Measurements from ENCODE around the gene MIX23. TPM values are rescaled to one million over a fixed set of nuclear protein-coding genes. Genes with fewer than 3 reads are reported as not detected.

The MIX23 gene
- total RNA-seq, 2 donors from 2014 or later = 13.7 to 17.1 TPM

DNA sequence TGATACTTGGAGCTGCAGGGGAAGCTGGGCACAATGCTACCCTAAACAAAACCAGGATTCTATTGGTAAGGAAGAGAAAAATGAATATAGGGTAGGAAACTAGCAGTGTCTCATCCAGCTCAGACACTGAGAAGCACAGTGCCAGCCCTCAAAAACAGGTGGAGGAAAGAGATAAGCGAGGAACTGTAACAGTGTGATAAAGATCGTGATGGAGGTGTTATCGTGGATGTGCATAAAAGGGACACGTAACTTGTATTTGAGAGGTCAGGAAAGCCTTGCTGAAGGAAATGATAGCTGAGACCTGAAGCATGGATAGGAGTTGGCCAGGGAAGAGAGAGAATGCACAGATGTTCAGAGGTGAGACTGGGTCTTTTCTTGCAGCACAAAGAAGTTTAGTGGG lies 27.4 kb downstream of the MIX23 start:
- no peaks in the 10 kb centered on the region for H3K9me3 ChIP-seq (ENCODE audit: control insufficient read depth, low read length, poor library complexity, severe bottlenecking)
- DNase-seq (no peak), ATAC-seq (no peak)
- Mint-ChIP-seq H3K36me3 (ENCODE audit: low read depth) (peaks cover 9% of the 10 kb centered on the region), H3K4me1 (peaks cover 4% of the 10 kb centered on the region), H3K27me3 (no peaks in the 10 kb centered on the region), H3K4me3 (no peak overlapping the region), H3K27ac (no peak overlapping the region)

DNA sequence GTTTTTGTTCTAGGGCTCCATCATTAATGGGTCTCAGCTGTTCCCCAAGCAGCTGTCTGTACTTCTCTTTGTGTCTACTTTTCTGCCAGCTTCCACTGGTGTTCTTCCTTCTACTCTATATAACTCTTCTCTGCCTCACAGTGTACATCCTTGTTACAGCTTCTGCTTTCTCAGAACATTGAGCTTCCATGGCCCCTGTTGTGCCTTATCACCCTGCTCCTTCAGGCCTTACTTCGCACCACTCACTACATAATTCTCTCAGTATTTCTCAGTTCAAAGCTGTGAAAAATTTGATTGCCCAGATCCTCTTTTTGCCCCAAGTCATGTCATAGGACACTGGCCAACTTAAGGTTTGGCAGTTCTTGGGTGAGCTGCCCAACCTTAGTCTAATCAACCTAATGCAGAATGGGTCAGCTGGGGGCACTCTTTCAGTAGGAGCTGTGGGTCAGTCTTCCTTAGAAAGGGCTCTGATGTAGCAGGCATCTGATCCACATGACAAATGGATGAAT lies 29.1 kb downstream of the MIX23 start:
- DNase-seq (no peak), ATAC-seq (no peak)
- H3K27ac Mint-ChIP-seq = no peak overlapping the region
- H3K36me3 Mint-ChIP-seq (ENCODE audit: low read depth) = peaks cover 9% of the 10 kb centered on the region
- no peak overlapping the region for H3K4me3 Mint-ChIP-seq
- no peaks in the 10 kb centered on the region for H3K9me3 ChIP-seq (ENCODE audit: control insufficient read depth, low read length, poor library complexity, severe bottlenecking)
- H3K27me3 Mint-ChIP-seq = no peaks in the 10 kb centered on the region
- H3K4me1 Mint-ChIP-seq = peaks cover 4% of the 10 kb centered on the region

DNA sequence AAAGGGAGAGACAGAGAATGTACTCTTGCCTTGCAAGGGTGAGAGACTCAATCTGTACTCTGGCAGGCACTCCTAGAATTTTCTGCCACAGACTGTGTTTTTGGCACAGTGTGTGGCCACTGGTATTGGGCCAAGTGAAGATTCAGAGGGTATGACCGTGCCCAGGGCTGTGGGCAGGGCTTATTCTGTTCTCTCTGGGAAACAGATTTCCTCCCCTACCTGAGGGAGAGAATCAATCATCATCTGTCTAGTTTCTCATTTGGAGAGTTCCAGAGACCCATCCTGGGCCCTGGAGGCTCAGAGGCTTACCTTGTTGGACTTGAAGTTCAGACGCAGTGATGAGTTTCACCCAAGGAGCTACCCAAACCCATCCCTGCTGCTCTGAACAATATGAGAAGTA lies 29.8 kb downstream of the MIX23 start:
- Mint-ChIP-seq H3K27me3 (no peaks in the 10 kb centered on the region), H3K4me1 (peaks cover 4% of the 10 kb centered on the region), H3K4me3 (no peak overlapping the region), H3K36me3 (ENCODE audit: low read depth) (peaks cover 9% of the 10 kb centered on the region), H3K27ac (peak overlapping the region; percentile 65)
- ATAC-seq (no peak), DNase-seq (no peak)
- no peaks in the 10 kb centered on the region for H3K9me3 ChIP-seq (ENCODE audit: control insufficient read depth, low read length, poor library complexity, severe bottlenecking)

GRCh38 chr3:122351612-122352011 lies 31.4 kb downstream of the MIX23 start:
- H3K9me3 ChIP-seq (ENCODE audit: control insufficient read depth, low read length, poor library complexity, severe bottlenecking) = no peaks in the 10 kb centered on the region
- H3K27me3 Mint-ChIP-seq = no peaks in the 10 kb centered on the region
- H3K27ac Mint-ChIP-seq = no peak overlapping the region
- ATAC-seq (no peak), DNase-seq (no peak)
- H3K4me3 Mint-ChIP-seq = no peak overlapping the region
- peaks cover 4% of the 10 kb centered on the region for H3K4me1 Mint-ChIP-seq
- peaks cover 5% of the 10 kb centered on the region for H3K36me3 Mint-ChIP-seq (ENCODE audit: low read depth)

GRCh38 chr3:122350814-122351418 lies 32.1 kb downstream of the MIX23 start:
- Mint-ChIP-seq H3K4me1 (peaks cover 4% of the 10 kb centered on the region), H3K27ac (no peak overlapping the region), H3K27me3 (no peaks in the 10 kb centered on the region), H3K36me3 (ENCODE audit: low read depth) (peaks cover 5% of the 10 kb centered on the region), H3K4me3 (no peak overlapping the region)
- no peak for DNase-seq
- no peak for ATAC-seq
- H3K9me3 ChIP-seq (ENCODE audit: control insufficient read depth, low read length, poor library complexity, severe bottlenecking) = no peaks in the 10 kb centered on the region

DNA sequence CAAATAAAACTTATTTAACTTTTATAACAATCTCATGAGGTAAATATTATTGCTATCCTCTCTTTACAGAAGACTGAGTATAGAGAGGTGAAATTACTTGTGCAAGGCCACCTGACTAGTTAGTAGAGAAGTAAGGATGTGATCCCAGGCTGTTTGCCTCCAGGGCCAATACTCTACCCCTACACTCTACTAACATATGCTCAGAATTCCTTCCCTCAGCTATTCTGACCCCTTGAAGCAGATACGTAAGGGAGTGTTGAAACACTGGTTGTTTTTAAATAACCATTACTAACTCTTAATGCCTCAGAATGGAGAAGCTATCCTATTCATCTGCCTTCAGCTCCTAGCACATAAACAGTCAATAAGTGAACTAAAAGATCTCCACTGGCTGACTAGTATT lies 33.9 kb downstream of the MIX23 start:
- Mint-ChIP-seq H3K4me1 (peaks cover 4% of the 10 kb centered on the region), H3K27me3 (no peaks in the 10 kb centered on the region), H3K4me3 (no peak overlapping the region), H3K36me3 (ENCODE audit: low read depth) (no peaks in the 10 kb centered on the region), H3K27ac (no peak overlapping the region)
- DNase-seq (no peak), ATAC-seq (no peak)
- H3K9me3 ChIP-seq (ENCODE audit: control insufficient read depth, low read length, poor library complexity, severe bottlenecking) = no peaks in the 10 kb centered on the region

- ATAC-seq (no peak), DNase-seq (no peak)
- no peaks in the 10 kb centered on the region for H3K4me1 Mint-ChIP-seq
- H3K27ac Mint-ChIP-seq = no peak overlapping the region
- no peaks in the 10 kb centered on the region for H3K27me3 Mint-ChIP-seq
- no peaks in the 10 kb centered on the region for H3K9me3 ChIP-seq (ENCODE audit: control insufficient read depth, low read length, poor library complexity, severe bottlenecking)
- no peak overlapping the region for H3K4me3 Mint-ChIP-seq
- H3K36me3 Mint-ChIP-seq (ENCODE audit: low read depth) = no peaks in the 10 kb centered on the region
Measured at GRCh38 chr3:122343654-122344053, 39.4 kb downstream of the MIX23 start.

- Mint-ChIP-seq H3K36me3 (ENCODE audit: low read depth) (no peaks in the 10 kb centered on the region), H3K4me1 (no peaks in the 10 kb centered on the region), H3K27me3 (no peaks in the 10 kb centered on the region), H3K4me3 (no peak overlapping the region), H3K27ac (no peak overlapping the region)
- DNase-seq (no peak), ATAC-seq (no peak)
- no peaks in the 10 kb centered on the region for H3K9me3 ChIP-seq (ENCODE audit: control insufficient read depth, low read length, poor library complexity, severe bottlenecking)
Measured at GRCh38 chr3:122342803-122343202, 40.2 kb downstream of the MIX23 start.

- H3K4me3 Mint-ChIP-seq = no peak overlapping the region
- H3K9me3 ChIP-seq (ENCODE audit: control insufficient read depth, low read length, poor library complexity, severe bottlenecking) = no peaks in the 10 kb centered on the region
- peaks cover 5% of the 10 kb centered on the region for H3K4me1 Mint-ChIP-seq
- no peak for DNase-seq
- peaks cover 45% of the 10 kb centered on the region for H3K27me3 Mint-ChIP-seq
- ATAC-seq = no peak
- no peak overlapping the region for H3K27ac Mint-ChIP-seq
- peaks cover 8% of the 10 kb centered on the region for H3K36me3 Mint-ChIP-seq (ENCODE audit: low read depth)
Measured at GRCh38 chr3:122332551-122332950, 50.5 kb downstream of the MIX23 start.

GRCh38 chr3:122331886-122332285 lies 51.1 kb downstream of the MIX23 start:
- peaks cover 5% of the 10 kb centered on the region for H3K4me1 Mint-ChIP-seq
- H3K9me3 ChIP-seq (ENCODE audit: control insufficient read depth, low read length, poor library complexity, severe bottlenecking) = no peaks in the 10 kb centered on the region
- H3K4me3 Mint-ChIP-seq = no peak overlapping the region
- H3K27ac Mint-ChIP-seq = no peak overlapping the region
- peaks cover 45% of the 10 kb centered on the region for H3K27me3 Mint-ChIP-seq
- ATAC-seq = no peak
- DNase-seq = no peak
- H3K36me3 Mint-ChIP-seq (ENCODE audit: low read depth) = peaks cover 8% of the 10 kb centered on the region

DNA sequence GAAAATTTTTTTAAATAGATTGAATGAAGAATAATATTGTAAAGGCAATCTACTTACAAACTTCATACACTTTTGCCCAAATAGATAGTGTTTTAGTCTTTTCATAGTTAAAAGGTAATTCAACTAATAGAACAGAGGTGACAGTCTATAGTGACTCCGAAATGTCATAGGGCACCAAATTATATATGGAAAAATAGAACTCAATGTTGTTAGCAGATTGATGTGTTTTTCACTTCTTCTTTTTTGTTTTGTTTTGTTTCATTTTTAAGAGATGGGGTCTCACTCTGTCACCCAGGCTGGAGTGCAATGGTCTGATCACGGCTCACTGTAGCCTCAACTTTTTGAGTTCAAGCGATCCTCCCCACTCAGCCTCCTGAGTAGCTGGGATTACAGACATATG lies 57.3 kb downstream of the MIX23 start:
- H3K36me3 Mint-ChIP-seq (ENCODE audit: low read depth) = peaks cover 3% of the 10 kb centered on the region
- H3K27me3 Mint-ChIP-seq = peaks cover 7% of the 10 kb centered on the region
- H3K4me3 Mint-ChIP-seq = no peak overlapping the region
- no peak for ATAC-seq
- peaks cover 13% of the 10 kb centered on the region for H3K4me1 Mint-ChIP-seq
- H3K9me3 ChIP-seq (ENCODE audit: control insufficient read depth, low read length, poor library complexity, severe bottlenecking) = no peaks in the 10 kb centered on the region
- no peak for DNase-seq
- no peak overlapping the region for H3K27ac Mint-ChIP-seq

GRCh38 chr3:122324871-122325323 lies 58.1 kb downstream of the MIX23 start, which contains the start of gene CSTA:
CSTA (plus strand) TSS chr3:122325248; CDS start chr3:122325293, 45 bp downstream.
- Mint-ChIP-seq H3K4me3 (no peak within 1 kb of the TSS), H3K4me1 (peaks cover 12% of the 10 kb centered on the region), H3K27me3 (no peaks in the 10 kb centered on the region), H3K27ac (no peak within 1 kb of the TSS), H3K36me3 (ENCODE audit: low read depth) (no peaks in the 10 kb centered on the region)
- no peaks in the 10 kb centered on the region for H3K9me3 ChIP-seq (ENCODE audit: control insufficient read depth, low read length, poor library complexity, severe bottlenecking)
- DNase-seq (no peak), ATAC-seq (no peak)

DNA sequence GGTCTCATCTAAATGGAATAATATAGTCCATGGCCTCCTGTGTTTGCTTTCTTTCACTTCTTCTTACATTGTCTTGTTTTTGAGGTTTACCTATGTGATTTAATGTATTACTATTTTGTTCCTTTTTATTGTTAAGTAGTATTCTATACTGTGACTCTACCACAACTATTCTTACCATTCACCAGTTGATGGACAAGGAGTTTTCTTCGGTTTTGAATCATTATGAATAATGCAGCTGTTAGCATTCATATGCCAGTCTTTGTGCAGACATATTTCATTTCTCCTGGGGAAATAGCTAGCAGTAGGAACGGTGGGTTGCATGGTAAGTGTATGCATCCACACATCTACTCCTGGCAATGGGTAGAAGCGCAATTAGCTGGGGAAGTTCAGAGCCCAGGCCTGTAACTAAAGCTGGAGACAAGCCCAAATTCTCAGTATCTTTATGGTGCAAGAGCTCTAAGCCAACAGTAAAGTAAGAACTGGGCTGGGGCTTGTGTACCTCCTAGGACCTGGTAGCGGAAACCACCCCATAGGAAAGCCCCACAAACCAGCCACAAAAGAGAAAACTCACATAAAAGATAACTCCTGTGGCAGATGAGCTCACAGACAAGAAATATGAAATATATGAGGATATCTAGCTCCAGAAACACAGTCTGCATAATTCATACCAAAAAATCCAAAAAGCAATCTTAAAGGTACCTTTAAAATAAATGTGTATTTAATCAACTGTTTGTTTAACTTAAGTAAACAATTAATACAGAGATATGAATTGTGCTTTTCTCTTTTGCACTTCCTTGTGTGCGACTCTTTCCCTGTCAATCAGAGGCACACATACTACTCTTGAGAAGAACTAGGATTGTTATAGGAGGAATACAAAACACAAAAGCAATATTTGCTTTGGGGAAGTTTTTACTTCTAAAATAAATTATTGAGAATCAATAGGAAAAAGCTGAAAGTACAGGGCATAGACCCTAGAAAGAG lies 60.6 kb downstream of the MIX23 start:
- no peaks in the 10 kb centered on the region for H3K9me3 ChIP-seq (ENCODE audit: control insufficient read depth, low read length, poor library complexity, severe bottlenecking)
- H3K27ac Mint-ChIP-seq = peak overlapping the region; percentile 79
- H3K27me3 Mint-ChIP-seq = no peaks in the 10 kb centered on the region
- no peaks in the 10 kb centered on the region for H3K36me3 Mint-ChIP-seq (ENCODE audit: low read depth)
- ATAC-seq (peak; percentile 99), DNase-seq (peak in 2 of 3 donors; percentile 20 to 25)
- peak overlapping the region; percentile 47 for H3K4me3 Mint-ChIP-seq
- H3K4me1 Mint-ChIP-seq = peaks cover 12% of the 10 kb centered on the region
